Activated naive CD8-positive, alpha-beta T cell treated with anti-CD3 and anti-CD28 coated beads, Interleukin-2, amount 50 U/mL, for 24 hours (primary cell): ENCODE results near the gene CILP2.

ENCODE experiments used
- ATAC-seq: fragments of 150-1000 bp; cut with Tn5 transposase; one replicate; pipeline ENCODE4 v1.10.0; 2021
- DNase-seq: peaks from one replicate; pipeline ENCODE4 v3.0.0; 2021
- H3K27ac Mint-ChIP-seq: one replicate; pipeline ENCODE4 v1.8.0; 2021; ENCODE audit warnings: mild to moderate bottlenecking, mixed read lengths
- H3K27me3 Mint-ChIP-seq: one replicate; pipeline ENCODE4 v1.8.0; 2021; ENCODE audit warnings: mixed read lengths
- H3K36me3 Mint-ChIP-seq: one replicate; pipeline ENCODE4 v1.8.0; 2021; ENCODE audit warnings: low read depth, mixed read lengths
- H3K4me1 Mint-ChIP-seq: one replicate; pipeline ENCODE4 v1.8.0; 2021; ENCODE audit warnings: mixed read lengths
- H3K4me3 Mint-ChIP-seq: one replicate; pipeline ENCODE4 v1.8.0; 2021; ENCODE audit warnings: mild to moderate bottlenecking, moderate library complexity, mixed read lengths
- H3K9me3 Mint-ChIP-seq: one replicate; pipeline ENCODE4 v1.8.0; 2021; ENCODE audit warnings: mixed read lengths

CILP2 gene

GRCh38 chr19:19575411-19575810, 37.3 kb downstream of the CILP2 start:
- Mint-ChIP-seq H3K27me3 (no peaks in the 10 kb centered on the region), H3K4me3 (no peak overlapping the region), H3K9me3 (no peaks in the 10 kb centered on the region), H3K4me1 (peaks cover 2% of the 10 kb centered on the region), H3K36me3 (no peaks in the 10 kb centered on the region), H3K27ac (no peak overlapping the region)
- ATAC-seq (no peak), DNase-seq (no peak)

GRCh38 chr19:19578252-19578651, 40.2 kb downstream of the CILP2 start:
- DNase-seq (no peak), ATAC-seq (no peak)
- Mint-ChIP-seq H3K4me3 (no peak overlapping the region), H3K4me1 (peaks cover 1% of the 10 kb centered on the region), H3K36me3 (no peaks in the 10 kb centered on the region), H3K27ac (no peak overlapping the region), H3K9me3 (no peaks in the 10 kb centered on the region), H3K27me3 (no peaks in the 10 kb centered on the region)

- no peaks in the 10 kb centered on the region for H3K27me3 Mint-ChIP-seq
- H3K27ac Mint-ChIP-seq, result no peak overlapping the region
- H3K4me1 Mint-ChIP-seq, result no peaks in the 10 kb centered on the region
- no peaks in the 10 kb centered on the region for H3K9me3 Mint-ChIP-seq
- DNase-seq (no peak), ATAC-seq (no peak)
- H3K4me3 Mint-ChIP-seq, result no peak overlapping the region
- no peaks in the 10 kb centered on the region for H3K36me3 Mint-ChIP-seq
Measured at GRCh38 chr19:19579533-19580361, 41.7 kb downstream of the CILP2 start.

- no peak for ATAC-seq
- H3K27ac Mint-ChIP-seq, result no peak overlapping the region
- no peaks in the 10 kb centered on the region for H3K4me1 Mint-ChIP-seq
- H3K27me3 Mint-ChIP-seq, result no peaks in the 10 kb centered on the region
- no peaks in the 10 kb centered on the region for H3K36me3 Mint-ChIP-seq
- no peak for DNase-seq
- H3K4me3 Mint-ChIP-seq, result no peak overlapping the region
- H3K9me3 Mint-ChIP-seq, result no peaks in the 10 kb centered on the region
Measured at GRCh38 chr19:19580418-19580817, 42.4 kb downstream of the CILP2 start.

GRCh38 chr19:19581391-19581790, 43.3 kb downstream of the CILP2 start:
- ATAC-seq, result no peak
- DNase-seq, result no peak
- H3K4me1 Mint-ChIP-seq, result no peaks in the 10 kb centered on the region

GRCh38 chr19:19582471-19582870, 44.4 kb downstream of the CILP2 start:
- Mint-ChIP-seq H3K36me3 (no peaks in the 10 kb centered on the region), H3K4me3 (no peak overlapping the region), H3K27ac (no peak overlapping the region), H3K27me3 (no peaks in the 10 kb centered on the region), H3K4me1 (peaks cover under 1% of the 10 kb centered on the region), H3K9me3 (no peaks in the 10 kb centered on the region)
- DNase-seq (no peak), ATAC-seq (no peak)

More at GRCh38 chr19:19581391-19581790, 43.3 kb downstream of the CILP2 start:
- Mint-ChIP-seq H3K4me3 (no peak overlapping the region), H3K27ac (no peak overlapping the region), H3K27me3 (no peaks in the 10 kb centered on the region), H3K9me3 (no peaks in the 10 kb centered on the region), H3K36me3 (no peaks in the 10 kb centered on the region)

GRCh38 chr19:19584356-19584755, 46.3 kb downstream of the CILP2 start:
- Mint-ChIP-seq H3K27ac (no peak overlapping the region), H3K4me3 (no peak overlapping the region), H3K36me3 (peaks cover 6% of the 10 kb centered on the region), H3K27me3 (no peaks in the 10 kb centered on the region), H3K4me1 (peaks cover 14% of the 10 kb centered on the region), H3K9me3 (no peaks in the 10 kb centered on the region)
- DNase-seq (no peak), ATAC-seq (no peak)

GRCh38 chr19:19587771-19588170, 49.7 kb downstream of the CILP2 start:
- peaks cover 12% of the 10 kb centered on the region for H3K36me3 Mint-ChIP-seq
- H3K27me3 Mint-ChIP-seq, result no peaks in the 10 kb centered on the region
- H3K4me1 Mint-ChIP-seq, result peaks cover 45% of the 10 kb centered on the region
- DNase-seq (no peak), ATAC-seq (no peak)
- no peak overlapping the region for H3K4me3 Mint-ChIP-seq
- H3K9me3 Mint-ChIP-seq, result no peaks in the 10 kb centered on the region
- H3K27ac Mint-ChIP-seq, result peak overlapping the region; percentile 26

- ATAC-seq, result no peak
- no peak for DNase-seq
- H3K27me3 Mint-ChIP-seq, result no peaks in the 10 kb centered on the region
- no peak overlapping the region for H3K4me3 Mint-ChIP-seq
- peaks cover 12% of the 10 kb centered on the region for H3K36me3 Mint-ChIP-seq
- H3K4me1 Mint-ChIP-seq, result peaks cover 50% of the 10 kb centered on the region
- H3K9me3 Mint-ChIP-seq, result no peaks in the 10 kb centered on the region
- H3K27ac Mint-ChIP-seq, result peak overlapping the region; percentile 60
Measured at GRCh38 chr19:19588546-19588945, 50.5 kb downstream of the CILP2 start.

- H3K4me1 Mint-ChIP-seq, result peaks cover 66% of the 10 kb centered on the region
- peaks cover 12% of the 10 kb centered on the region for H3K36me3 Mint-ChIP-seq
- peak overlapping the region; percentile 43 for H3K4me3 Mint-ChIP-seq
- no peaks in the 10 kb centered on the region for H3K9me3 Mint-ChIP-seq
- peak; percentile 93 for ATAC-seq
- H3K27ac Mint-ChIP-seq, result peak overlapping the region; percentile 90
- DNase-seq, result peak; percentile 58
- no peaks in the 10 kb centered on the region for H3K27me3 Mint-ChIP-seq
Measured at GRCh38 chr19:19591133-19591825, 53.2 kb downstream of the CILP2 start.

- Mint-ChIP-seq H3K9me3 (no peaks in the 10 kb centered on the region), H3K27me3 (no peaks in the 10 kb centered on the region), H3K4me1 (peaks cover 76% of the 10 kb centered on the region), H3K4me3 (no peak overlapping the region), H3K36me3 (peaks cover 16% of the 10 kb centered on the region), H3K27ac (peak overlapping the region; percentile 72)
- DNase-seq (no peak), ATAC-seq (no peak)
Measured at GRCh38 chr19:19592690-19593089, 54.6 kb downstream of the CILP2 start.

GRCh38 chr19:19594381-19594780, 56.3 kb downstream of the CILP2 start:
- ATAC-seq, result no peak
- no peak for DNase-seq
- H3K36me3 Mint-ChIP-seq, result peaks cover 13% of the 10 kb centered on the region
- no peaks in the 10 kb centered on the region for H3K9me3 Mint-ChIP-seq
- H3K27ac Mint-ChIP-seq, result peak overlapping the region; percentile 74
- H3K27me3 Mint-ChIP-seq, result no peaks in the 10 kb centered on the region
- H3K4me3 Mint-ChIP-seq, result peak overlapping the region; percentile 17
- peaks cover 80% of the 10 kb centered on the region for H3K4me1 Mint-ChIP-seq

- Mint-ChIP-seq H3K27ac (no peak overlapping the region), H3K36me3 (peaks cover 9% of the 10 kb centered on the region), H3K27me3 (no peaks in the 10 kb centered on the region), H3K9me3 (no peaks in the 10 kb centered on the region), H3K4me1 (peaks cover 79% of the 10 kb centered on the region), H3K4me3 (no peak overlapping the region)
- DNase-seq (no peak), ATAC-seq (no peak)
Measured at GRCh38 chr19:19595171-19595701, 57.2 kb downstream of the CILP2 start.
